HG03460 (cell line): ENCODE measurements around the gene ZBTB43.

ENCODE experiments used
- ATAC-seq: cut with Tn5 transposase; IDR thresholded peaks from one replicate; pipeline ENCODE4 v1.9.1; 2021; ENCODE audit not compliant: unreplicated experiment

Gene ZBTB43

GRCh38 chr9:126827227-126827626, 22.4 kb downstream of the ZBTB43 start:
- ATAC-seq, result no peak

- ATAC-seq, result no peak
These were observed 24.2 kb downstream of the ZBTB43 start for GRCh38 chr9:126829035-126829434.

GRCh38 chr9:126830827-126831226, 26.0 kb downstream of the ZBTB43 start:
- ATAC-seq, result no peak

- ATAC-seq, result no peak
These were observed 27.6 kb downstream of the ZBTB43 start for GRCh38 chr9:126832440-126832839.

- no peak for ATAC-seq
These were observed 28.2 kb downstream of the ZBTB43 start for GRCh38 chr9:126833020-126833419.

- ATAC-seq, result no peak
These were observed 29.0 kb downstream of the ZBTB43 start for GRCh38 chr9:126833710-126834345.

- no peak for ATAC-seq
These were observed 29.8 kb downstream of the ZBTB43 start for GRCh38 chr9:126834672-126835071.

- ATAC-seq, result no peak
These were observed 31.4 kb downstream of the ZBTB43 start for GRCh38 chr9:126836216-126836615.

GRCh38 chr9:126838055-126838811, 33.4 kb downstream of the ZBTB43 start:
- no peak for ATAC-seq

- ATAC-seq, result no peak
These were observed 34.1 kb downstream of the ZBTB43 start for GRCh38 chr9:126838895-126839294.

GRCh38 chr9:126839301-126839700, 34.5 kb downstream of the ZBTB43 start:
- no peak for ATAC-seq

GRCh38 chr9:126842220-126842842, 37.5 kb downstream of the ZBTB43 start:
- no peak for ATAC-seq

- ATAC-seq, result no peak
These were observed 38.3 kb downstream of the ZBTB43 start for GRCh38 chr9:126842977-126843799.

GRCh38 chr9:126844085-126844484, 39.2 kb downstream of the ZBTB43 start:
- no peak for ATAC-seq

GRCh38 chr9:126847051-126847450, 42.2 kb downstream of the ZBTB43 start:
- ATAC-seq, result no peak

- no peak for ATAC-seq
These were observed 44.9 kb downstream of the ZBTB43 start for GRCh38 chr9:126849591-126850225.

- no peak for ATAC-seq
These were observed 46.5 kb downstream of the ZBTB43 start for GRCh38 chr9:126851286-126851880.

- ATAC-seq, result no peak
These were observed 47.3 kb downstream of the ZBTB43 start for GRCh38 chr9:126852086-126852688.

GRCh38 chr9:126853667-126854066, 48.8 kb downstream of the ZBTB43 start:
- no peak for ATAC-seq

- ATAC-seq, result no peak
These were observed 49.9 kb downstream of the ZBTB43 start for GRCh38 chr9:126854734-126855133.
